ENCODE data around the gene ZNF43.

DNA sequence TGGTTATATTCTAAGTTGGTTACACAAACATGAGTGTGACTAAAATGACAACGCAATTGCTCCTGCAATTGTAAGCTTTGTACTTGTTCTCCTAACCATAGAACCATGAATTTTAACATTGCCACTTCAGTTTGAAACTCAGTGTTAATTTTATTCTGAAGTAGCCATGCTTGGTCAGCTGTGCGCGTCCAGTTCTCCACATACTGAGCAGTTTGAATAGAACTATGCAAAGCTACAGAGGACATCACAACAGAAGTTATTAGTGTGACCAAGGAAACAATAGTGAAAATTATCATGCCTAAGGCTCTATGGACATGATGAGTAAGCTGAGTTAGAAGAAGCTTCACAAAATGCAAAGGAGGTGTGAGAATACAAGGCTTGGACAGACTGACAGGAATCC is 49.0 kb downstream of the ZNF43 start:
- TF ChIP-seq, protein P1, sequence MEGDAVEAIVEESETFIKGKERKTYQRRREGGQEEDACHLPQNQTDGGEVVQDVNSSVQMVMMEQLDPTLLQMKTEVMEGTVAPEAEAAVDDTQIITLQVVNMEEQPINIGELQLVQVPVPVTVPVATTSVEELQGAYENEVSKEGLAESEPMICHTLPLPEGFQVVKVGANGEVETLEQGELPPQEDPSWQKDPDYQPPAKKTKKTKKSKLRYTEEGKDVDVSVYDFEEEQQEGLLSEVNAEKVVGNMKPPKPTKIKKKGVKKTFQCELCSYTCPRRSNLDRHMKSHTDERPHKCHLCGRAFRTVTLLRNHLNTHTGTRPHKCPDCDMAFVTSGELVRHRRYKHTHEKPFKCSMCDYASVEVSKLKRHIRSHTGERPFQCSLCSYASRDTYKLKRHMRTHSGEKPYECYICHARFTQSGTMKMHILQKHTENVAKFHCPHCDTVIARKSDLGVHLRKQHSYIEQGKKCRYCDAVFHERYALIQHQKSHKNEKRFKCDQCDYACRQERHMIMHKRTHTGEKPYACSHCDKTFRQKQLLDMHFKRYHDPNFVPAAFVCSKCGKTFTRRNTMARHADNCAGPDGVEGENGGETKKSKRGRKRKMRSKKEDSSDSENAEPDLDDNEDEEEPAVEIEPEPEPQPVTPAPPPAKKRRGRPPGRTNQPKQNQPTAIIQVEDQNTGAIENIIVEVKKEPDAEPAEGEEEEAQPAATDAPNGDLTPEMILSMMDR (IDR thresholded peaks at IDR 0.05; ENCODE audit: insufficient read depth, low read length): no peak
- TF ChIP-seq, protein P2, sequence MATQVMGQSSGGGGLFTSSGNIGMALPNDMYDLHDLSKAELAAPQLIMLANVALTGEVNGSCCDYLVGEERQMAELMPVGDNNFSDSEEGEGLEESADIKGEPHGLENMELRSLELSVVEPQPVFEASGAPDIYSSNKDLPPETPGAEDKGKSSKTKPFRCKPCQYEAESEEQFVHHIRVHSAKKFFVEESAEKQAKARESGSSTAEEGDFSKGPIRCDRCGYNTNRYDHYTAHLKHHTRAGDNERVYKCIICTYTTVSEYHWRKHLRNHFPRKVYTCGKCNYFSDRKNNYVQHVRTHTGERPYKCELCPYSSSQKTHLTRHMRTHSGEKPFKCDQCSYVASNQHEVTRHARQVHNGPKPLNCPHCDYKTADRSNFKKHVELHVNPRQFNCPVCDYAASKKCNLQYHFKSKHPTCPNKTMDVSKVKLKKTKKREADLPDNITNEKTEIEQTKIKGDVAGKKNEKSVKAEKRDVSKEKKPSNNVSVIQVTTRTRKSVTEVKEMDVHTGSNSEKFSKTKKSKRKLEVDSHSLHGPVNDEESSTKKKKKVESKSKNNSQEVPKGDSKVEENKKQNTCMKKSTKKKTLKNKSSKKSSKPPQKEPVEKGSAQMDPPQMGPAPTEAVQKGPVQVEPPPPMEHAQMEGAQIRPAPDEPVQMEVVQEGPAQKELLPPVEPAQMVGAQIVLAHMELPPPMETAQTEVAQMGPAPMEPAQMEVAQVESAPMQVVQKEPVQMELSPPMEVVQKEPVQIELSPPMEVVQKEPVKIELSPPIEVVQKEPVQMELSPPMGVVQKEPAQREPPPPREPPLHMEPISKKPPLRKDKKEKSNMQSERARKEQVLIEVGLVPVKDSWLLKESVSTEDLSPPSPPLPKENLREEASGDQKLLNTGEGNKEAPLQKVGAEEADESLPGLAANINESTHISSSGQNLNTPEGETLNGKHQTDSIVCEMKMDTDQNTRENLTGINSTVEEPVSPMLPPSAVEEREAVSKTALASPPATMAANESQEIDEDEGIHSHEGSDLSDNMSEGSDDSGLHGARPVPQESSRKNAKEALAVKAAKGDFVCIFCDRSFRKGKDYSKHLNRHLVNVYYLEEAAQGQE (IDR thresholded peaks at IDR 0.05; ENCODE audit: insufficient replicate concordance, low read depth): no peak
- TF ChIP-seq GABPA (IDR thresholded peaks at IDR 0.05; ENCODE audit: low read depth): no peak
- no peak for TF ChIP-seq SPI1 (IDR thresholded peaks at IDR 0.05; ENCODE audit: borderline replicate concordance, low read depth)

Measured in HL-60 (cell line).